K562 (cell line): ENCODE results near the gene FRMPD1. TPM values are rescaled to one million over a fixed set of nuclear protein-coding genes. Genes with fewer than 3 reads are reported as not detected.

ENCODE experiments used
- ATAC-seq: fragments of 200-7000 bp; cut with Tn5 transposase; 3 replicates; pipeline ENCODE4 v1.9.1; 2020; ENCODE audit warnings: moderate library complexity
- BruUV-seq: library from RNA; stranded (reverse); fragments of 400-500 nt; replicated peaks from 2 replicates; lab custom pipeline; 2021; lab: Mats Ljungman, UMichigan
- CTCF ChIA-PET: fragments of 300-600 bp; formaldehyde crosslinking; extraction: SDS; loops from one replicate; lab custom pipeline; 2021; ENCODE audit warnings: low intra/inter-chr PET ratio; lab: Yijun Ruan, JAX
- POLR2A ChIA-PET: fragments of 300-600, 350-650 bp; sonication (Branson Sonifier 250); formaldehyde crosslinking; extraction: SDS; loops from one replicate; lab custom pipeline; 2021; ENCODE audit warnings: antibody characterized with exemption, inconsistent platforms; lab: Yijun Ruan, JAX
- DNase-seq, 4 experiments: peaks; one replicate each; pipeline versions ENCODE4 v3.0.0 to v3.0.0-alpha.2; 2011 to 2018; ENCODE audit warnings: low spot score in 3 of 4, mixed read lengths in 3 of 4; ENCODE audit errors: extremely low read depth in 1 of 4
- FAIRE-seq: peaks from 2 replicates; lab custom pipeline; 2011; peaks lifted over from hg19 to GRCh38; lab: Jason Lieb, UNC
- H2AFZ ChIP-seq: 2 replicates; pipeline ENCODE4 v1.6.0; 2011; ENCODE audit warnings: low read depth, low read length, control low read depth, inconsistent platforms
- H3K27ac ChIP-seq: fragments of 200-600 bp; 3 replicates; pipeline ENCODE4 v1.8.0; 2011; ENCODE audit warnings: low read depth, mild to moderate bottlenecking, control low read depth, inconsistent platforms, low read length, moderate library complexity, mixed read lengths; ENCODE audit errors: extremely low read depth
- H3K27me3 ChIP-seq, 2 experiments: fragments of 300-600 bp in 1 of 2; 2 replicates in 1 of 2; 3 replicates in 1 of 2; pipeline versions ENCODE4 v1.6.0 to v1.8.0; 2011; ENCODE audit warnings: inconsistent platforms in 2 of 2, low read length in 2 of 2, mild to moderate bottlenecking in 1 of 2, mixed read lengths in 1 of 2, moderate library complexity in 1 of 2; ENCODE audit not compliant: control insufficient read depth in 2 of 2, insufficient read depth in 2 of 2
- H3K36me3 ChIP-seq: fragments of 300-600 bp; 3 replicates; pipeline ENCODE4 v1.8.0; 2011; ENCODE audit warnings: mild to moderate bottlenecking, low read length, inconsistent platforms; ENCODE audit not compliant: control insufficient read depth, insufficient read depth
- H3K4me1 ChIP-seq, 2 experiments: fragments of 200-600 bp in 1 of 2; replicated peaks in 1 of 2; 2 replicates in 1 of 2; 3 replicates in 1 of 2; pipeline versions ENCODE4 v1.5.1 to v1.8.0; 2011; ENCODE audit warnings: inconsistent platforms in 2 of 2, low read length in 2 of 2, mild to moderate bottlenecking in 1 of 2, mixed read lengths in 1 of 2, moderate library complexity in 1 of 2; ENCODE audit not compliant: control insufficient read depth in 2 of 2, insufficient read depth in 2 of 2
- H3K4me2 ChIP-seq: 2 replicates; pipeline ENCODE4 v1.6.1; 2011; ENCODE audit warnings: low read length, control low read depth, inconsistent platforms, mixed read lengths; ENCODE audit not compliant: insufficient read depth
- H3K4me3 ChIP-seq: fragments of 200-600 bp; sonication (generic), shearing (Covaris generic); 2 replicates; pipeline ENCODE4 v1.5.1; 2016; ENCODE audit warnings: control low read depth, inconsistent platforms
- H3K79me2 ChIP-seq: fragments of 200-600 bp; 3 replicates; pipeline ENCODE4 v1.8.0; 2011; ENCODE audit warnings: low read length, inconsistent platforms; ENCODE audit not compliant: control insufficient read depth, insufficient read depth
- H3K9ac ChIP-seq, 2 experiments: 2 replicates each; pipeline versions ENCODE4 v1.6.0 to v1.6.1; 2011; ENCODE audit warnings: low read depth in 2 of 2, low read length in 2 of 2, control low read depth in 1 of 2, inconsistent platforms in 1 of 2, mild to moderate bottlenecking in 1 of 2, mixed read lengths in 1 of 2; ENCODE audit not compliant: insufficient read depth in 1 of 2
- H3K9me1 ChIP-seq: one replicate; pipeline ENCODE4 v1.6.0; 2011; ENCODE audit warnings: inconsistent platforms, mild to moderate bottlenecking, low read length, moderate library complexity; ENCODE audit not compliant: control insufficient read depth, insufficient read depth
- H3K9me3 ChIP-seq: replicated peaks from 2 replicates; pipeline ENCODE4 v1.5.1; 2011; ENCODE audit warnings: low read depth, low read length, inconsistent platforms; ENCODE audit not compliant: control insufficient read depth, insufficient read depth
- H4K20me1 ChIP-seq: replicated peaks from 2 replicates; pipeline ENCODE4 v1.6.1; 2011; ENCODE audit warnings: low read length, inconsistent platforms, mixed read lengths; ENCODE audit not compliant: control insufficient read depth, insufficient read depth
- BCOR ChIP-seq: fragments of 450-650 bp; IDR thresholded peaks from 2 replicates; pipeline ENCODE4 v1.6.1; 2016
- BRD4 ChIP-seq: fragments of 200-600 bp; sonication (generic); IDR thresholded peaks from 2 replicates; pipeline ENCODE4 v1.6.1; 2017; ENCODE audit warnings: inconsistent platforms
- ESRRB ChIP-seq: fragments of 250-450 bp; sonication (Bioruptor Pico); IDR thresholded peaks from 2 replicates; pipeline ENCODE4 v1.5.0; 2020; ENCODE audit warnings: mild to moderate bottlenecking, moderate library complexity, borderline replicate concordance
- FOSL1 ChIP-seq: fragments of 200-800 bp; sonication (Bioruptor generic); conservative IDR thresholded peaks from 2 replicates; pipeline ENCODE4 v1.6.1; 2016; ENCODE audit warnings: missing genetic modification characterization, missing compliant biosample characterization
- FOXM1 ChIP-seq, 2 experiments: fragments of 450-650 bp in 1 of 2; sonication (generic) in 1 of 2; formaldehyde crosslinking in 1 of 2; IDR thresholded peaks; 2 replicates each; pipeline versions ENCODE4 v1.6.1 to v1.9.0; 2017 to 2022; ENCODE audit warnings: low read depth in 2 of 2, mild to moderate bottlenecking in 2 of 2, missing genetic modification reagents in 1 of 2, moderate library complexity in 1 of 2
- HNRNPUL1 ChIP-seq: fragments of 200-400 bp; formaldehyde crosslinking; IDR thresholded peaks from 2 replicates; pipeline ENCODE4 v1.6.1; 2017; ENCODE audit warnings: low read length
- MAFF ChIP-seq: IDR thresholded peaks from 2 replicates; pipeline ENCODE4 v1.6.1; 2012; ENCODE audit warnings: low read length, improper control_type of control experiment
- NCOR1 ChIP-seq: fragments of 450-650 bp; IDR thresholded peaks from 2 replicates; pipeline ENCODE4 v1.6.1; 2016; ENCODE audit warnings: mild to moderate bottlenecking, moderate library complexity
- NFXL1 ChIP-seq: fragments of 450-650 bp; formaldehyde crosslinking; IDR thresholded peaks from 2 replicates; pipeline ENCODE4 v1.4.0; 2021; ENCODE audit warnings: mild to moderate bottlenecking
- PHTF2 ChIP-seq: fragments of 250-450 bp; sonication (Bioruptor Pico); IDR thresholded peaks from 2 replicates; pipeline ENCODE4 v1.5.0; 2021; ENCODE audit warnings: mild to moderate bottlenecking
- ZBTB17 ChIP-seq: fragments of 450-650 bp; formaldehyde crosslinking; IDR thresholded peaks from 2 replicates; pipeline ENCODE4 v1.4.0; 2020; ENCODE audit warnings: mild to moderate bottlenecking
- ZNF184 ChIP-seq: sonication (generic); formaldehyde crosslinking; IDR thresholded peaks from 2 replicates; pipeline ENCODE4 v1.5.0; 2020; ENCODE audit warnings: missing genetic modification reagents
- ZNF717 ChIP-seq: fragments of 250-450 bp; sonication (Bioruptor Pico); IDR thresholded peaks from 2 replicates; pipeline ENCODE4 v1.5.0; 2021
- ZNF778 ChIP-seq: fragments of 450-650 bp; formaldehyde crosslinking; IDR thresholded peaks from 2 replicates; pipeline ENCODE4 v1.4.0; 2020; ENCODE audit warnings: mild to moderate bottlenecking, moderate library complexity
- WGBS: fragments of 100-300 bp; shearing (Covaris generic); methylation state at CpG from one replicate; pipeline ENCODE4 v1.1.6; 2016; ENCODE audit warnings: low coverage, mixed read lengths; ENCODE audit not compliant: insufficient coverage; ENCODE audit errors: missing lambda C conversion rate; 5-methylcytosine and 5-hydroxymethylcytosine counted together
- in situ Hi-C: fragments of 300-500 bp; cut with MboI; formaldehyde crosslinking; loops from 4 replicates; pipeline ENCODE4 v1.15.0; 2018; ENCODE audit warnings: inconsistent platforms, mixed read lengths
- intact Hi-C: fragments of 100-400 bp; cut with micrococcal nuclease; formaldehyde crosslinking; loops from 2 replicates; pipeline ENCODE4 v1.14.2; 2022
- polyA plus RNA-seq, 8 experiments: library from polyadenylated mRNA; depleted of rRNA in 4 of 8; stranded (reverse) in 5 of 8; unstranded in 3 of 8; fragments of >200 nt; fragmentation: Nextera tagmentation in 2 of 8; fragmentation: Illumina TruSeq in 1 of 8; extraction: Ambion mirVana in 2 of 8; extraction: Trizol in 1 of 8; gene quantifications; 2 replicates each; pipeline versions ENCODE4 v1.2.1 to v1.2.3, GENCODE V29; 2011 to 2014; ENCODE audit warnings: inconsistent platforms in 1 of 8, missing spikeins in 1 of 8
- total RNA-seq, 7 experiments: library from RNA; depleted of rRNA in 6 of 7; stranded (reverse); fragments of >200 nt in 6 of 7; fragmentation: Illumina TruSeq in 2 of 7; extraction: Trizol in 2 of 7; gene quantifications; 2 replicates each; pipeline versions ENCODE4 v1.2.1 to v1.2.3, GENCODE V29; 2011 to 2021; ENCODE audit warnings: low replicate concordance in 1 of 7

Gene FRMPD1
- total and polyA plus RNA-seq, 9 of the 15 experiments (the other 6 are each of a cell fraction or from before 2014, with no cell fraction given): not detected

DNA sequence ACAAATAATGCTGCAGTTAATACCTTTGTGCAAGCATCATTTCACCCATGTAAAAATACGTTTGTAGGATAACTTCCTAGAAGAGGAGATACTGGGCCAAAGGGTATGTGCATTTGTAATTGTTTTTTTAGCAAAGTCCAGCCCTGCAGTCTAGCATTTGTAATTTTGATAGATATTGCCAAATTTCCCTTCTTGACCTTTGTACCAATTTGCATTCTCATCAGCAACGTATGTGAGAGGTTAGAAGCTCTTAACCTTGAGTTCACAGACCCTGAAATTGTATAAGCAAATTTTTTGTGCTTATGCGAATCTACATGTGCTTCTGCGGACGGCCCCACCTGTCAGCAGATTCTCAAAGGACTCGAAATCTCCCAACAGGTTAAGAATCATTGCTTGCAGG is 39.7 kb upstream of the FRMPD1 start:
- ChIA-PET CTCF (no interaction called here), POLR2A (interaction anchor here (0.9 to 1.5 kb wide), 2 partner anchors 10 to 14 kb away, joined by 3 to 10 read pairs; no protein-coding TSS in a partner anchor)
- Histone ChIP-seq H3K27me3 (peaks cover 37 to 49% of the 10 kb centered on the region in 2 experiments), H3K4me2 (no peak overlapping the region), H3K9me3 (no peaks in the 10 kb centered on the region), H2AFZ (no peak overlapping the region), H3K36me3 (no peaks in the 10 kb centered on the region), H3K27ac (no peak overlapping the region), H3K4me1 (no peaks in the 10 kb centered on the region), H3K79me2 (no peaks in the 10 kb centered on the region), H3K9ac (no peak overlapping the region), H3K9me1 (no peaks in the 10 kb centered on the region), H3K4me3 (no peak overlapping the region), H4K20me1 (no peaks in the 10 kb centered on the region)
- FAIRE-seq (no peak), ATAC-seq (no peak), DNase-seq (no peak)
- in situ Hi-C loops: no loop called here
- BruUV-seq: no TSS peak
- no peak for TF ChIP-seq ESRRB (CRISPR knock-in tag)
- TF ChIP-seq ZNF778 (CRISPR knock-in tag): no peak
- TF ChIP-seq ZNF184 (CRISPR knock-in tag): no peak
- no peak for TF ChIP-seq NCOR1
- no peak for TF ChIP-seq ZBTB17
- TF ChIP-seq NFXL1 (CRISPR knock-in tag): no peak
- WGBS: 2% methylated on average over 6 of the region's 6 CpGs
- intact Hi-C loops: no loop called here

GRCh38 chr9:37611961-37612360 is 38.8 kb upstream of the FRMPD1 start:
- in situ Hi-C loops (no loop called here), intact Hi-C loops (no loop called here)
- no peak overlapping the region for H3K4me3 ChIP-seq
- H2AFZ ChIP-seq: no peak overlapping the region
- no peak overlapping the region for H3K27ac ChIP-seq
- TF ChIP-seq HNRNPUL1 (no peak), BRD4 (no peak), FOXM1 (IDR thresholded peaks at IDR 0.05; ENCODE audit: low read depth) (no peak), FOXM1 (CRISPR knock-in tag; IDR thresholded peaks at IDR 0.05; ENCODE audit: low read depth) (no peak), ZBTB17 (no peak), ZNF717 (CRISPR knock-in tag) (no peak), FOSL1 (no peak), PHTF2 (no peak), BCOR (no peak), MAFF (no peak)
- H3K79me2 ChIP-seq: no peaks in the 10 kb centered on the region
- no peak overlapping the region for H3K9ac ChIP-seq
- no peaks in the 10 kb centered on the region for H3K9me3 ChIP-seq
- DNase-seq: no peak
- POLR2A ChIA-PET: interaction anchor here (1.2 to 1.8 kb wide), 3 partner anchors 10 to 26 kb away, joined by 3 to 10 read pairs (median 5); no protein-coding TSS in a partner anchor
- H3K9me1 ChIP-seq: no peaks in the 10 kb centered on the region
- CTCF ChIA-PET: no interaction called here
- H3K27me3 ChIP-seq: peaks cover 42 to 55% of the 10 kb centered on the region in 2 experiments
- no peaks in the 10 kb centered on the region for H4K20me1 ChIP-seq
- ATAC-seq: no peak
- H3K4me2 ChIP-seq: no peak overlapping the region
- WGBS: 0% methylated on average over 1 of the region's 1 CpG
- no peaks in the 10 kb centered on the region for H3K36me3 ChIP-seq
- FAIRE-seq: no peak
- BruUV-seq: no TSS peak
- no peaks in the 10 kb centered on the region for H3K4me1 ChIP-seq
